Muscle of leg (tissue), 11 donors: Measurements from ENCODE around the gene ASB6. TPM values are rescaled to one million over a fixed set of nuclear protein-coding genes. Genes with fewer than 3 reads are reported as not detected.
A peak's percentile ranks its signal among the peaks of the same experiment; 100 is the strongest.

Experiments
- DNase-seq: peaks from one replicate; pipeline ENCODE4 v3.0.0; 2013
- H3K27ac ChIP-seq: one replicate; pipeline ENCODE4 v1.5.1; 2013; ENCODE audit warnings: mild to moderate bottlenecking, low read length, control low read depth
- H3K27me3 ChIP-seq: one replicate; pipeline ENCODE4 v1.6.1; 2013; ENCODE audit warnings: low read length; ENCODE audit not compliant: control insufficient read depth, insufficient read depth
- H3K36me3 ChIP-seq: one replicate; pipeline ENCODE4 v1.6.1; 2013; ENCODE audit warnings: low read length; ENCODE audit not compliant: control insufficient read depth, insufficient read depth
- H3K4me1 ChIP-seq: one replicate; pipeline ENCODE4 v1.6.1; 2013; ENCODE audit warnings: low read length; ENCODE audit not compliant: control insufficient read depth, insufficient read depth
- H3K4me3 ChIP-seq: one replicate; pipeline ENCODE4 v1.5.1; 2013; ENCODE audit warnings: low read length, control low read depth
- H3K9me3 ChIP-seq: replicated peaks from 2 replicates; pipeline ENCODE4 v1.6.1; 2013; ENCODE audit warnings: low read depth, low read length; ENCODE audit not compliant: control insufficient read depth
- WGBS: methylation state at CpG from one replicate; pipeline ENCODE4 v1.1.5; 2013; ENCODE audit warnings: missing lambda C conversion rate; ENCODE audit not compliant: insufficient coverage; 5-methylcytosine and 5-hydroxymethylcytosine counted together
- polyA plus RNA-seq, 8 donors: library from polyadenylated mRNA; unstranded; fragments of 120-200 nt; gene quantifications; one replicate each; pipeline versions ENCODE4 v1.2.1 to v1.2.3, GENCODE V29; 2013; ENCODE audit warnings: inconsistent platforms in 1 of 8, low replicate concordance in 1 of 8; ENCODE audit not compliant: insufficient read length in 8 of 8, insufficient read depth in 1 of 8
- total RNA-seq: library from RNA; stranded (reverse); fragments of 120-200 nt; gene quantifications from one replicate; pipeline ENCODE4 v1.2.4, GENCODE V29; 2013

Gene ASB6
- total and polyA plus RNA-seq, 9 donors: 7.1 to 13.4 (median 12.7) TPM

DNA sequence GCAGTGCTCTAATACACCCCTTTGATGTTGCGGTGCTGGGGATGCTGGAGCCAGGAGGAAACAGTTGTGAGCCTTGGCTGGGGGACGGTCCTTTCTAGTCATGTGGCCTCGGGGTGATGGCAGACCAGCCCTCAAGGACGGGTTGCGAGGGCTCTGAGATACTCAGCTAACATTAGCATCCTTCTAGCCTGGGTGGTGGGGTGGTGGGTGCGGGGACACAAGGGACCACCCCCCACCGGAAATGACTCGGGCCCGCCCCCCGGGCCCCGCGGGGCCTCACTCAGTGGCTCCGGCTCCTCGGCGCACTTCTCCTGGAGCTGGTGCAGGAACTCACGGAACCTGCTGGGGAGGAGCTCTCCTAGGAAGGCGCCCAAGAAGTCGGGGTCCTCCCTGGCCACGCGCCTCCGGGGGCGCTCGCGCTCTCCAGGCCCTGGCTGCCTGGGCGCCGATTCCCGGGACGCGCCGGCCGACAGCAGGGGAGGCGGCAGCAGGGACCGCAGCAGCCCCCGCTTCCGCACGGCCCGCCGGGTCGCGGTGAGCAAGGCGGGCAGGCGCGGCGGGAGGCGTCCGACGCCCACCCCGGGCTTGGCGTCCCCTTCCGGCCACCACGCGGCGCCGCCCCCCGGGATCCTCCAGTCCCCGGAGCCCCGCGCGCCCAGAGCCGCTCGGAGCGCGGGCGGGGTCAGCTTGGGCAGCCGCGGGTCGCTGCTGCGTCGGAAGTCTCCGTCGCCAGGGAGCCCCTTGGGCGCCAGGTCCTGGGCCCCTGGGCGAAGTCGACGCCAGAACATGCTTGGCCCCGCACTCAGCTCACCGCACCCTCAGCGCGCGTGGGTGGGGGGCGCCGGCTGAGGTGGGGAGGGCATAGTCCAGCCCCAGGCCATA lies 21.9 kb downstream of the ASB6 start:
- Histone ChIP-seq H3K9me3 (no peaks in the 10 kb centered on the region), H3K27ac (no peak overlapping the region), H3K36me3 (no peaks in the 10 kb centered on the region), H3K4me3 (peak overlapping the region; percentile 45), H3K27me3 (peaks cover 24% of the 10 kb centered on the region), H3K4me1 (peaks cover 13% of the 10 kb centered on the region)
- under 1% methylated on average over 75 of the region's 82 CpGs for WGBS
- DNase-seq: no peak

DNA sequence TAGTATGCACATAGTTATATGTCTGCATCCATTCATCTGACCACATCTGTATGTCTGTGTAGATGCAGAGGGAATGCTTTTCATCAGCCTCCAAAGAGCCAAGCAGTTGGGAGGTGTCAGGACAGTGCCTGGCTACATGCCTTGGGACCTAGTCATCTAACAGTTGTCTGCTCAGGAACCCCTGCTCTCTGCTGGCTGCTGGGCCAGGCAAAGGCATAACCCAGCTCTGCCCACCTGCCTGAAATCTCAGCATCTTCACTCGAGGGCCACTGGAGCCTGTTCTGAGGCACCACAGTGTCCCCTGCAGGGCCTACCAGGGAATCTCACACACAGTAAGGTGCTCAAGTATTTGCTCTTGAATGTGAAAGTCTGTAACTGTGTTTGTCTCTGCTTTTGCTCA lies 24.8 kb downstream of the ASB6 start:
- H3K4me1 ChIP-seq: peaks cover 28% of the 10 kb centered on the region
- H3K36me3 ChIP-seq: no peaks in the 10 kb centered on the region
- peaks cover 24% of the 10 kb centered on the region for H3K27me3 ChIP-seq
- DNase-seq: no peak
- H3K4me3 ChIP-seq: no peak overlapping the region
- H3K9me3 ChIP-seq: no peaks in the 10 kb centered on the region
- no peak overlapping the region for H3K27ac ChIP-seq
- WGBS: no CpG with 5 or more reads among the region's 1 CpG

DNA sequence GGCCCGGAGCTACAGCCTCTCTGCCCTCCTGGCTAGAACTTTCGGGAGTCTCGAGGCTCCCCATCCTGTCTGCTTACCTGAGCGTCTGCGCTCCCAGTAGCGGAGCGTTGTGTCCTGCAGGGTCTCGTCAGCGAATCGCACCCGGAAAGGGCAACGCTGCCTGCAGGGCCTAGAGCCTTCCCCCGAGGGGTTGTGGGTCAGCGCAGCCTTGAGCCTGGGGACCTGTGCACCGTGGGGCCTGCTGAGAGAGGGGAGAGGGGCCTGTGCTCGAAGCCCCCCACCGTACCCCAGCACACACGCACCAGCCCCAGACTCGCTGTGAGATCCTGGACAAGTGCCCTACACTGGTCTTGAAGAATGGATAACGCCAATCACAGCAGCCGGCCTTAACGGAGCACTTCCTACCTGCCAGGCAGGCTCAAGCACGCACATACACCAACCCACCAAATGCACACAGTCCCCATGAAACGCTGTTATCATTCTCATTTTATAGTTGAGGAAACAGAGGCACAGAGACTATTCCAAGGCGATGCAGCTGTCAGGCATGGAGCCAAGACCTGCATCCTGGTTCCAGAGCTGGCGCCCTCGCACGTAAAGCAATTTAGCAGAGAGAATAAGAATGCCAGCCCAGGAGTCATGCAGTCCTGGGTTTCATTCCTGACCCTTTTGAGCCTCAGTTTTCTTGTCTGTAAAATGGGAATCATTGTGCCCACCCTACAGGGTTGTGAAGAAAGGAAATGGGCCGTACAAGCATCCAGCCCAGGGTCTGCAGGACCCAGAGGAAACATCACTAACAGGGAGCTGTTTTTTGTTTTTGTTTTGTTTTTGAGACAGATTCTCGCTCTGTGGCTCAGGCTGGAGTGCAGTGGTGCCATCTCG lies 26.3 kb downstream of the ASB6 start:
- WGBS: 72% methylated on average over 26 of the region's 31 CpGs
- Histone ChIP-seq H3K9me3 (no peaks in the 10 kb centered on the region), H3K36me3 (no peaks in the 10 kb centered on the region), H3K4me1 (peaks cover 32% of the 10 kb centered on the region), H3K4me3 (no peak overlapping the region), H3K27ac (no peak overlapping the region), H3K27me3 (peaks cover 11% of the 10 kb centered on the region)
- DNase-seq: no peak

DNA sequence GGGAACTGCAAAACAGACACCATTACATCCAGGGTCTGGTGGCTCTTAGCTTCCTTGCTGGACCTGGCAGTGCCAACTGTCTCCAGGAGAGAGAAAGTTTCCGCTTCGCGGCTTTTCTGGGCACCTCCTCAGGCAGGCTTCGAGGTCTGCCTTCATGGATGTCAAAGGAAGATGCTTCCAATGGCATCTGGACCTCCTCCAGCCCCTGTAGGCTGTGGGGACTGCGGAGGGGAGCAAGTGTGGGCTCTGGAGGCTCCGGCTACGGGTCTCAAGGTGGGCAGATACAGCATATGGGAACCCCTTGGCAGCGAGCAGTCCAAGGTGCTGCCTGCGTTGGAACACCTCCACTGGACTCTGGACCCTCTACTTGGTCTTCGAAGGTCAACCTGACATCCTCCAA lies 27.0 kb downstream of the ASB6 start:
- H3K27ac ChIP-seq: no peak overlapping the region
- H3K4me1 ChIP-seq: peaks cover 30% of the 10 kb centered on the region
- 89% methylated on average over 6 of the region's 10 CpGs for WGBS
- no peak for DNase-seq
- no peaks in the 10 kb centered on the region for H3K36me3 ChIP-seq
- peaks cover 7% of the 10 kb centered on the region for H3K27me3 ChIP-seq
- H3K4me3 ChIP-seq: no peak overlapping the region
- no peaks in the 10 kb centered on the region for H3K9me3 ChIP-seq

DNA sequence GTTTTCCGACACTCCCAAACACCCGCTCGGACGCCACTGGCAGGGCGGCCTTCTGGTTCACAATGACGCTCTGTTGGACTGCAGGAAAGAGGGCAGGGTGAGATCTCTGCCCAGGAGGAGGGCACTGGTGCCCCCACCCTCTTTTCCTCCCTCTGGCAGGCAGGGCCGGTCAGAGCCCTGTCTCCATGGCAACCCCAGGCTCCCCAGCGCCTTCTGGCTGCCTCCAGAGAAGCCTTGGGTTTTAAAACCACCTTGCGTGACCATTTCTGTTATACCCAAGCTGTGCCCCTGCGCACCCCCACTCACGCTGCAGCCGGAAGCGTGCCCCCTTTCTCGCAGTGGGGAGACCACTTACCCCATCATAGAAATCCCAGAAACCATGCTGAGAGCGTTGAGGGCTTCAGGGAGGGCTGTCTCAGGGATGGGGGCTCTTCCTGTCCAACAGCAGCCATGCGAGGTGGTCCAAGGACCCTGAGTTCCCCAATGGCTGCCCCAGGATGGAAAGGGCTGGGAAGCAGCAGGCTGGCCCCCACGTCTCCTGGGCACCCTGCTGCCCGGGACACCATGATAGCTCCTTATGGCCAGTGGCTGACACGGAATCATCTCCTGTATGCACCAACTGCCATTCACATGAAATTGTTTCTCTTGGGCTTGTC lies 28.3 kb downstream of the ASB6 start:
- DNase-seq: no peak
- Histone ChIP-seq H3K4me3 (no peak overlapping the region), H3K27ac (no peak overlapping the region), H3K9me3 (no peaks in the 10 kb centered on the region), H3K36me3 (no peaks in the 10 kb centered on the region), H3K27me3 (no peaks in the 10 kb centered on the region), H3K4me1 (peaks cover 35% of the 10 kb centered on the region)
- 53% methylated on average over 7 of the region's 19 CpGs for WGBS

DNA sequence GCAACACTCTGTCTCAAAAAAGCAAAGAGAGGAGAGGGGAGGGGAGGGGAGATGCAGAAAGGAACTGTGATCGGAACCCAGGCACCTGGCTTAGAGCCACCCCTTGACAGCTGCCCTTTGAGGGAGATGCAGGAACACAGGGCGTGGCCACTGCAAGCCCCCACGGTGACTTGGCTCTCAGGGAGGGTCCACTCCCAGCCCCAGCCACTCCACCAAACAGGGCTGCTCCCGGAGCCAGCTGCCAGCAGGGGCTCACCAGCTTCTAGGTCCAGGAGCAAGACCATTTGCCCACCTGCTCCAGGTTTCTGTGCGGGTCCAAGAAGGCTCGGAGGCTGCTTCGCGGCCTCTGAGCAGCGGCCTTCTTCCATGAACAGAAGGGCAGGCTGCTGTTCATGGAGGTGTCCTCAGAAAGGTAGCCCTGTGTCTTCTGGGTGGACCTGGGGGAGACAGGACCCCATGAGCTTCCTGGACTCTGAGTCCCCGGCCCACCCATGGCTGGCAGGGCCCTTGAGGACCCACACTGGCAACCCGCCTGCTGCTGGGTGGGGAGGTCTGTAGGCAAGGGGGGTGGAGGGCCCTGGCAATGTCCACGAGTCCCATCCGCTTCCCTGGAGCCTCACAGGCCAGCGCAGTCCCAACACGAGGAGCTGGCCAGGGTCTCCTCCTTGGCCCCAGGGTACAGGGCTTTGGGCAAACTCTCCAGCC lies 29.0 kb downstream of the ASB6 start:
- Histone ChIP-seq H3K9me3 (no peaks in the 10 kb centered on the region), H3K36me3 (no peaks in the 10 kb centered on the region), H3K4me3 (no peak overlapping the region), H3K27ac (no peak overlapping the region), H3K4me1 (peaks cover 41% of the 10 kb centered on the region), H3K27me3 (no peaks in the 10 kb centered on the region)
- DNase-seq: no peak
- WGBS: 69% methylated on average over 11 of the region's 15 CpGs

DNA sequence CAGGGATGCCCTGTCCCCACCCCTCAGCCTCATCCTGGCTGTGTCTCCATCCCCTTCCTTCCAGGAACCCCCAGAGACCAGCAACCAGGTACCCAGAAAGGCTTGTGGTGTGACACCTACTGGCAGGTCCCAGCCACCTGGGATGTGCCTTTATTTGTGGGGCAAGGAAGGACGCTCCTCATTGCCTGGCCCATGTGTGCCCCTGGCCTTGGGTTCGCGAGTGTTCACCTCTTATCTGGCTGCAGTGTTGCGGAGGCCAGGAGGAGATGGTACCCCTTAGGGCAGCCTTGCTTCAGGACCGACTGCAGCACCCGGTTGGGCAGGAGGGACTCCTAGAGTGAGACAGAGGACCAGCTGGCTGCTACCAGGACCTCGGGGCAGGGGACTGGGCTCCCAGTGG lies 29.8 kb downstream of the ASB6 start:
- WGBS: 71% methylated on average over 7 of the region's 7 CpGs
- Histone ChIP-seq H3K4me3 (no peak overlapping the region), H3K27me3 (no peaks in the 10 kb centered on the region), H3K27ac (no peak overlapping the region), H3K9me3 (no peaks in the 10 kb centered on the region), H3K4me1 (peaks cover 50% of the 10 kb centered on the region), H3K36me3 (no peaks in the 10 kb centered on the region)
- DNase-seq: no peak

DNA sequence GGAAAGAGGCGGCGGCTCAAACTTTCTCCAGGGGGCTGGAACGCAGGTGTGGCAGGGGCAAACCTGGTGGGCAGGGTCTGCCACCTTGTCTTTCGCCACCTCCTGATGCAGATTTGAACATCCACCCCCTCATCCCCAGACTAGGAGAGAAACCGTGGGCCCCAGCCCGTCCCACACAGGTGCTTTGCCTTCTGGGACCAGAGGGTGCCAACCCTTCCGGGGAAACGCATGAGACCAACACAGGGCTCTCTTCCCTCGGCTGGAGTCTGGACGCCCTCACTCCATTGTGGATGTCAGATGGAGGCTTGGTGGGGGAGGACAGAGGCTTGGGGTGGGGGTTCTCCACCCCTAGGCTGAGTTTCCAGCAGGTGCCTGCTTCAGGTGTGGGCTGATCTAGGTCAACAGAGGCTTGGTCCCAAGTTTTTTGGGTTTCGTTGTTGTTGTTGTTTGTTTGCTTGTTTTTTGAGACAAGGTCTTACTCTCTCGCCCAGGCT lies 30.6 kb downstream of the ASB6 start:
- H3K36me3 ChIP-seq: no peaks in the 10 kb centered on the region
- no peak overlapping the region for H3K27ac ChIP-seq
- H3K4me1 ChIP-seq: peaks cover 58% of the 10 kb centered on the region
- WGBS: 36% methylated on average over 5 of the region's 12 CpGs
- no peak for DNase-seq
- H3K4me3 ChIP-seq: no peak overlapping the region
- H3K9me3 ChIP-seq: no peaks in the 10 kb centered on the region
- H3K27me3 ChIP-seq: no peaks in the 10 kb centered on the region

DNA sequence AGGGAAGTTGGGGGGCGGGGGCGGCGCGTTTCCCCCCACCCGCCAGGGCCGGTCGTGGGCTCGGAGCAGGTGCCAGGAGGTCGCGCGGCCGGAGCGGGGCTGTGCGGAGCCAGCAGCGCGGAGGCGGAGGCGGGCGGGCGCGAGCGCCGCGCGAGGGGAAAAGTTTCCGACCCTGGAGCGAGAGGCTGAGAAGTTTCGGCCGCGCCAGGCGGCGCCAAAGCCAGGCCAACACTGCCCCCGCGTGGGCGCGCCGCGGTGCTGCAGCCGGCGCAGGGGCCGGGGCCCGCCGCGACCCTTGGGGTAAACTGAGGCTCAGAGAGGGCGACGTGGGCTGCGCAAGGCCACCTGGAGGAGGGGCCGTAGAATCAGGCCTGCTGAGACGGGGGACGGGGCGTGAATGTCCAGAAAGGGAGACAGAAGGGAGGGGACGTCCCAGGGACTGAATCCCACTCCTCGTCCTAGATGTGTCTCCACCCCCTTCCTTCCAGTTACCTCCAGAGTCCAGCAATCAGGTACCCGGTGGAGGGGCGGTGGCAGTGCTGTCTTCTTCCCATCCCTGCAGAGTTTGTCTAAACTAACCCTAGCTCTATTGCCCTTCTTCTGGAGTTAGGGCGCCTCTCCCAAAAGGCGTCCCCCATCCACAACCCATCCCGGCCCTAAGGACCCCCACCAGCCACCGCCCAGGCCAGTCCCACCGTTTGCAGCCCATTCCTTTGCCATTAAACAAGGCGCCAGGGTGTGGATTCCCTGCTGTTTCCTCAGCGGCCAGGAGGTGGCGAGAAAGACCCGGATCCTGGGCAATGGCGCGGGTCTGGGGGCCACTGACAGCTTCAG lies 31.3 kb downstream of the ASB6 start:
- under 1% methylated on average over 64 of the region's 66 CpGs for WGBS
- no peaks in the 10 kb centered on the region for H3K27me3 ChIP-seq
- H3K27ac ChIP-seq: peak overlapping the region; percentile 42
- H3K36me3 ChIP-seq: no peaks in the 10 kb centered on the region
- peak; percentile 90 for DNase-seq
- peak overlapping the region; percentile 51 for H3K4me3 ChIP-seq
- peaks cover 61% of the 10 kb centered on the region for H3K4me1 ChIP-seq
- H3K9me3 ChIP-seq: no peaks in the 10 kb centered on the region
